Measurements from ENCODE around the gene LRFN5.

- TF ChIP-seq EZH2phosphoT487 (IDR thresholded peaks at IDR 0.05; ENCODE audit: low read length) (no peak), CTCF (IDR thresholded peaks at IDR 0.05; ENCODE audit: low read length) (no peak)
Observed at GRCh38 chr14:41915732-41916131, 309.1 kb downstream of the LRFN5 start.

Measured in MM.1S (cell line).